Endothelial cell of umbilical vein (primary cell): ENCODE results near the gene FUT7. TPM values are rescaled to one million over a fixed set of nuclear protein-coding genes. Genes with fewer than 3 reads are reported as not detected.

ENCODE experiments used
- BruUV-seq: library from RNA; stranded (reverse); fragments of 400-500 nt; replicated peaks from 2 replicates; lab custom pipeline; 2021; lab: Mats Ljungman, UMichigan
- CTCF ChIA-PET: fragments of 300-600, 350-600 bp; sonication (Branson Sonifier 250); formaldehyde crosslinking; loops from one replicate; lab custom pipeline; 2021; ENCODE audit warnings: antibody characterized with exemption, inconsistent platforms; lab: Charles Lee
- POLR2A ChIA-PET: fragments of 300-600, 350-600 bp; sonication (Branson Sonifier 250); formaldehyde crosslinking; loops from one replicate; lab custom pipeline; 2021; ENCODE audit warnings: antibody characterized with exemption, inconsistent platforms; lab: Charles Lee
- DNase-seq: peaks from one replicate; pipeline ENCODE4 v3.0.0-alpha.2; 2011; ENCODE audit warnings: low read depth, low spot score
- FAIRE-seq: peaks from 2 replicates; lab custom pipeline; 2011; peaks lifted over from hg19 to GRCh38; lab: Jason Lieb, UNC
- H2AFZ ChIP-seq: 2 replicates; pipeline ENCODE4 v1.6.0; 2012; ENCODE audit warnings: low read depth, low read length, control low read depth, inconsistent platforms
- H3K27ac ChIP-seq: 2 replicates; pipeline ENCODE4 v1.5.1; 2011; ENCODE audit warnings: low read depth, mild to moderate bottlenecking, control low read depth, low read length, moderate library complexity; ENCODE audit not compliant: insufficient read depth
- H3K27me3 ChIP-seq, 2 experiments: 2 replicates each; pipeline versions ENCODE4 v1.6.0 to v1.6.1; 2011; ENCODE audit warnings: low read length in 2 of 2, mixed read lengths in 1 of 2; ENCODE audit not compliant: control insufficient read depth in 2 of 2, insufficient read depth in 2 of 2
- H3K36me3 ChIP-seq, 2 experiments: 2 replicates in 1 of 2; 3 replicates in 1 of 2; pipeline ENCODE4 v1.5.1; 2011; ENCODE audit warnings: low read length in 2 of 2, mild to moderate bottlenecking in 1 of 2, moderate library complexity in 1 of 2; ENCODE audit not compliant: control insufficient read depth in 2 of 2, insufficient read depth in 2 of 2; ENCODE audit errors: extremely low read depth in 1 of 2
- H3K4me1 ChIP-seq: 3 replicates; pipeline ENCODE4 v1.5.1; 2011; ENCODE audit warnings: mild to moderate bottlenecking, low read length; ENCODE audit not compliant: control insufficient read depth, insufficient read depth; ENCODE audit errors: extremely low read depth
- H3K4me2 ChIP-seq: 2 replicates; pipeline ENCODE4 v1.6.1; 2011; ENCODE audit warnings: low read length, control low read depth, mixed read lengths; ENCODE audit not compliant: insufficient read depth
- H3K4me3 ChIP-seq, 3 experiments: fragments of 200-600 bp in 1 of 3; sonication (generic), shearing (Covaris generic) in 1 of 3; replicated peaks in 1 of 3; 2 replicates each; pipeline ENCODE4 v1.5.1; 2011 to 2016; ENCODE audit warnings: control low read depth in 3 of 3, low read length in 3 of 3, mild to moderate bottlenecking in 2 of 3, inconsistent platforms in 1 of 3, low read depth in 1 of 3, moderate library complexity in 1 of 3; ENCODE audit not compliant: insufficient read depth in 1 of 3
- H3K79me2 ChIP-seq: 2 replicates; pipeline ENCODE4 v1.6.0; 2012; ENCODE audit warnings: low read length, inconsistent platforms; ENCODE audit not compliant: control insufficient read depth, insufficient read depth
- H3K9ac ChIP-seq: replicated peaks from 2 replicates; pipeline ENCODE3; 2011; ENCODE audit warnings: low read length, control low read depth; ENCODE audit not compliant: insufficient read depth; ENCODE audit errors: extremely low read depth
- H3K9me1 ChIP-seq: replicated peaks from 3 replicates; pipeline ENCODE4 v1.6.0; 2011; ENCODE audit warnings: mild to moderate bottlenecking, low read length; ENCODE audit not compliant: control insufficient read depth, insufficient read depth; ENCODE audit errors: extremely low read depth
- H3K9me3 ChIP-seq: replicated peaks from 2 replicates; pipeline ENCODE4 v1.5.1; 2012; ENCODE audit warnings: low read length, inconsistent platforms; ENCODE audit not compliant: control insufficient read depth, insufficient read depth
- H4K20me1 ChIP-seq: replicated peaks from 2 replicates; pipeline ENCODE3; 2011; ENCODE audit warnings: mild to moderate bottlenecking, low read length; ENCODE audit not compliant: control insufficient read depth, insufficient read depth; ENCODE audit errors: extremely low read depth
- CTCF ChIP-seq, 2 donors: IDR thresholded peaks; 1 replicate in 1 of 2; 2 replicates in 1 of 2; pipeline ENCODE4 v1.5.1; 2011; ENCODE audit warnings: low read length in 2 of 2, mild to moderate bottlenecking in 2 of 2, moderate library complexity in 2 of 2, control low read depth in 1 of 2, inconsistent platforms in 1 of 2, low read depth in 1 of 2; ENCODE audit not compliant: insufficient read depth in 1 of 2; ENCODE audit errors: extremely low read depth in 1 of 2
- EZH2 ChIP-seq: IDR thresholded peaks from 2 replicates; pipeline ENCODE4 v1.6.1; 2012; ENCODE audit warnings: borderline replicate concordance, low read depth, mild to moderate bottlenecking, moderate library complexity, low read length, inconsistent platforms; ENCODE audit not compliant: severe bottlenecking
- FOS ChIP-seq: IDR thresholded peaks from 2 replicates; pipeline ENCODE4 v1.6.1; 2011; ENCODE audit warnings: mild to moderate bottlenecking, low read length, moderate library complexity, borderline replicate concordance; ENCODE audit not compliant: insufficient read depth
- GATA2 ChIP-seq: IDR thresholded peaks from 2 replicates; pipeline ENCODE4 v1.7.0; 2011; ENCODE audit warnings: low read depth, mild to moderate bottlenecking, moderate library complexity, mixed read lengths, low read length; ENCODE audit not compliant: insufficient read length, insufficient read depth
- JUN ChIP-seq: IDR thresholded peaks from 2 replicates; pipeline ENCODE4 v1.6.1; 2011; ENCODE audit warnings: borderline replicate concordance, low read depth; ENCODE audit not compliant: insufficient read length, insufficient read depth
- MYC ChIP-seq: IDR thresholded peaks from one replicate; pipeline ENCODE4 v1.6.1; 2011; ENCODE audit warnings: mild to moderate bottlenecking, low read depth, low read length
- POLR2A ChIP-seq: IDR thresholded peaks from 2 replicates; pipeline ENCODE4 v1.6.1; 2012; ENCODE audit warnings: low read depth, mild to moderate bottlenecking, control low read depth, low read length
- POLR2AphosphoS5 ChIP-seq: IDR thresholded peaks from 2 replicates; pipeline ENCODE4 v1.6.1; 2012; ENCODE audit warnings: low read depth, mild to moderate bottlenecking, control low read depth, low read length, moderate library complexity; ENCODE audit not compliant: insufficient read depth
- dilution Hi-C: fragments of 300-500 bp; cut with MboI; formaldehyde crosslinking; loops from one replicate; pipeline ENCODE4 v1.15.0; 2019; ENCODE audit warnings: low sequenced_read_pairs; ENCODE audit not compliant: extremely low pct_ligation_motif_present
- intact Hi-C: fragments of 100-400 bp; cut with micrococcal nuclease; formaldehyde crosslinking; loops from one replicate; pipeline ENCODE4 v1.10.0; 2022
- polyA plus RNA-seq, 4 experiments: library from polyadenylated mRNA; depleted of rRNA in 3 of 4; stranded (reverse) in 3 of 4; unstranded in 1 of 4; fragments of >200 nt; gene quantifications; 2 replicates each; pipeline versions ENCODE4 v1.2.1 to v1.2.3, GENCODE V29; 2011 to 2012; ENCODE audit warnings: missing spikeins in 1 of 4
- total RNA-seq: library from RNA; stranded (reverse); gene quantifications from 2 replicates; pipeline ENCODE4 v1.2.3, GENCODE V29; 2021

FUT7 gene
- total and polyA plus RNA-seq, 2 donors (not counting 3 experiments of a cell fraction or from before 2014, with no cell fraction given), result not detected

- ChIA-PET POLR2A (no interaction called here), CTCF (interaction anchor here (2.6 kb wide), 1 partner anchor 10 kb away, joined by 9 read pairs; no protein-coding TSS in a partner anchor)
- H3K36me3 ChIP-seq, result peaks cover 0 to 17% of the 10 kb centered on the region in 2 experiments
- no peaks in the 10 kb centered on the region for H3K27me3 ChIP-seq
- DNase-seq (no peak), FAIRE-seq (no peak)
- no peaks in the 10 kb centered on the region for H4K20me1 ChIP-seq
- intact Hi-C loops (no loop called here), dilution Hi-C loops (no loop called here)
- BruUV-seq, result no TSS peak
- TF ChIP-seq JUN (no peak), POLR2A (no peak), POLR2AphosphoS5 (no peak), FOS (no peak), CTCF (IDR thresholded peaks at IDR 0.05; ENCODE audit: extremely low read depth in 1 of 2, insufficient read depth in 1 of 2, low read depth in 1 of 2, low read length in 2 of 2) (no peak), GATA2 (no peak), EZH2 (no peak), MYC (no peak)
- no peaks in the 10 kb centered on the region for H3K9me1 ChIP-seq
- H3K9ac ChIP-seq, result no peak overlapping the region
- H3K4me2 ChIP-seq, result no peak overlapping the region
- no peak overlapping the region for H3K27ac ChIP-seq
- no peak overlapping the region for H2AFZ ChIP-seq
- no peak overlapping the region for H3K4me3 ChIP-seq
- peaks cover 17% of the 10 kb centered on the region for H3K79me2 ChIP-seq
- peaks cover 23% of the 10 kb centered on the region for H3K4me1 ChIP-seq
- no peaks in the 10 kb centered on the region for H3K9me3 ChIP-seq
These were observed 7.0 kb upstream of the FUT7 start for GRCh38 chr9:137038916-137039315.
